Measurements from ENCODE around the gene EFNA5. TPM values are rescaled to one million over a fixed set of nuclear protein-coding genes. Genes with fewer than 3 reads are reported as not detected.

Gene EFNA5
- total RNA-seq, 1 donor from 2014 or later = 40.9 TPM

DNA sequence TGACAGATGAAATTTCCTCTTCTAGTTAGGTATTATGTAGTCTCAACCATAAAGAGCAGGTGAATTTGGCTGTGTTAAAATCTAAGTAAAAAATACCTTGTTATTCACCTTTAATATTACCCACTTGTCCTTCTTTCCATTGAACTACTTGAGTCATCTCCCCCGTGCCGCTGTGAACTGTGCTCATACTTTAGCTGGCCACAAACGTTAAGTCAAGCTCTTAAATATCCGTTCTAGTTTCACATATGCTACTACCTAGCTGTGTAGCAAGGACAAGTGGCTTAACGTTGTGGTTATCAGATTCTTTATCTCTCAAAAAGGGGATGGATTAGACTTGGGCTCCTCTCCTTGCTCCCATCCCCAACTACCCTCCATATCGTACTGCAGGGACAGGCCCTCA, 110.4 kb downstream of the EFNA5 start:
- intact Hi-C loops (cut with DNase I) = no loop called here

GRCh38 chr5:107558823-107559375, 111.8 kb downstream of the EFNA5 start:
- no peak for DNase-seq (ENCODE audit: low spot score)
- intact Hi-C loops (cut with DNase I) = loop anchor here (5.0 kb wide), 1 partner anchor 113 kb away; the partner anchor contains the start of gene EFNA5

More for the DNA sequence above, 110.4 kb downstream of the EFNA5 start:
- no peak for DNase-seq (ENCODE audit: low spot score)

- peak; percentile 76 for DNase-seq (ENCODE audit: low spot score)
- intact Hi-C loops (cut with DNase I) = loop anchor here (5.0 kb wide), 1 partner anchor 115 kb away; the partner anchor contains the start of gene EFNA5
Measured at GRCh38 chr5:107557051-107557658, 113.6 kb downstream of the EFNA5 start.

- intact Hi-C loops (cut with DNase I) = loop anchor here (5.0 kb wide), 1 partner anchor 116 kb away; the partner anchor contains the start of gene EFNA5
Measured at GRCh38 chr5:107556575-107556974, 114.2 kb downstream of the EFNA5 start.

GRCh38 chr5:107555425-107556090, 115.2 kb downstream of the EFNA5 start:
- DNase-seq (ENCODE audit: low spot score) = no peak
- intact Hi-C loops (cut with DNase I) = loop anchor here (5.0 kb wide), 1 partner anchor 117 kb away; the partner anchor contains the start of gene EFNA5

More at GRCh38 chr5:107556575-107556974, 114.2 kb downstream of the EFNA5 start:
- DNase-seq (ENCODE audit: low spot score) = no peak

DNA sequence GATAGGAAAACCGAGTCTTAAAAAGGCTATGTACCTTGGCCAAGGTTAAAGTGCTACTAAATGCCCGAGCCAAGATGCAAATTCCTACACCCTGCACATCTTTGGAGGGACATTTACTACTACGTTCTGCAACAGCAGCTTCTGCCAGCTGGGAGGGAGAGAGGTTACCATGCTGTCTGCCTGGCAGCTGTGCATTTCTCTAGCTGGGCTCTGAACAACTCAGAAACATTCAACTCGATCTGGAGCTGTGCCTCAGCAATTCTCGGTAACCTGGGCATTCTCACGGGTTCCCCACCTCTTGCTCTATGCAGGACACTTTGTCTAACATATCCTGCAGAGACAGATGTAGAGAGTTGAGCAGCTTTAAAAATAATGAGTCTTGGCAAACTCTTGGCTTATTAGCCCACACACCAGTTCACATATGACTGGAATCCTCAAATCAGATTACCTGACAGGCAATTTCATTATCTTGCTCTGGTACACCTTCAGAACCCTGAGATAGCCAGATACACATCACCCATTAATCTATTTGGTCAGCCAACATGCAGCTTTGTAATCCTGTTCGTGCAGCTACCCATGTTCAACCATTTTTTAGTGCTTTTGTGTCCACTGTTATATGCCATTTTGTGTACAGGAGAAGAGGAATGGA, 115.8 kb downstream of the EFNA5 start:
- DNase-seq (ENCODE audit: low spot score) = no peak
- intact Hi-C loops (cut with DNase I) = loop anchor here (5.0 kb wide), 1 partner anchor 117 kb away; the partner anchor contains the start of gene EFNA5

GRCh38 chr5:107553117-107553555, 117.6 kb downstream of the EFNA5 start:
- no peak for DNase-seq (ENCODE audit: low spot score)
- intact Hi-C loops (cut with DNase I) = no loop called here

- DNase-seq (ENCODE audit: low spot score) = no peak
- intact Hi-C loops (cut with DNase I) = no loop called here
Measured at GRCh38 chr5:107551088-107551487, 119.6 kb downstream of the EFNA5 start.

- intact Hi-C loops (cut with DNase I) = loop anchor here (10.0 kb wide), 1 partner anchor 165 kb away; no protein-coding TSS in a partner anchor
- DNase-seq (ENCODE audit: low spot score) = no peak
Measured at GRCh38 chr5:107549567-107549966, 121.2 kb downstream of the EFNA5 start.

DNA sequence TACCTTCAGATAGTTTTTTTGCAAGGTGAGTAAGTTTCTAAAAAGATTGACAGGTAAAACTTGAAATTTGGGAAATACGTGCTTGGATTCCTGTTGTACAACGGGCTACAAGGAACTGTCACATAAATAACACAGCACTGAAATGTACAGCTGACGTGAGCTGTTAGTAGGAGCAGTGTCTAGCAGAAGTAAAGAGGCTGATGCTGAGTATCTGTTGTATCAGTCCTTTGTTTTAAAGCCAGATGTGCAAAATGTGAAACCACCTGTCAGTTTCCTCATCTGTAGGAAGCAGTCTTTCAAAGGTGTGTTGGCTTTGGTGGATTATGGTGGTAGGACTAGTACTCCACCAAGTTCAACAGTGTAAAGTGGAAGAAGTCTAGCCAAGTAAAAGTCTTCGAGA, 122.3 kb downstream of the EFNA5 start:
- no peak for DNase-seq (ENCODE audit: low spot score)
- intact Hi-C loops (cut with DNase I) = loop anchor here (10.0 kb wide), 1 partner anchor 164 kb away; no protein-coding TSS in a partner anchor

DNA sequence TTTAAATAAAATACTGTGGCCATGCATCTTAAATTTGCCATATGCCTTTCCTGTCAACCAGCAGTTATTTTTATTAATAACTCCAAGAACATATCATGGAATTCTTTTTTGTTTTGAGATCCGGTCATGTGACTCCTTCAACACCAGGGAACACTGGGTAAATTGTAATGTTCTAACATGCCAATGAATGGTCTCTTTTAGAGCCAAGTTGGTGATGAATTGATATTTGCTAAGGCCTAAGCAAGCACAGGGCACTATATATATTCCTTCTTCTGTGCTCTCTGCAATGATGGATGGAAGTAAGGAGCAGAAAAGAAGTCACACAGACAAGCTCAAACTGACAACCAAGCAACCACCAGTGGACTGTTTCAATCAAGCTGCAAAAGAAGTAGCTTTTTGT, 124.0 kb downstream of the EFNA5 start:
- intact Hi-C loops (cut with DNase I) = loop anchor here (10.0 kb wide), 1 partner anchor 162 kb away; no protein-coding TSS in a partner anchor
- DNase-seq (ENCODE audit: low spot score) = no peak

- intact Hi-C loops (cut with DNase I) = loop anchor here (10.0 kb wide), 1 partner anchor 161 kb away; no protein-coding TSS in a partner anchor
- DNase-seq (ENCODE audit: low spot score) = no peak
Measured at GRCh38 chr5:107545486-107545885, 125.3 kb downstream of the EFNA5 start.

DNA sequence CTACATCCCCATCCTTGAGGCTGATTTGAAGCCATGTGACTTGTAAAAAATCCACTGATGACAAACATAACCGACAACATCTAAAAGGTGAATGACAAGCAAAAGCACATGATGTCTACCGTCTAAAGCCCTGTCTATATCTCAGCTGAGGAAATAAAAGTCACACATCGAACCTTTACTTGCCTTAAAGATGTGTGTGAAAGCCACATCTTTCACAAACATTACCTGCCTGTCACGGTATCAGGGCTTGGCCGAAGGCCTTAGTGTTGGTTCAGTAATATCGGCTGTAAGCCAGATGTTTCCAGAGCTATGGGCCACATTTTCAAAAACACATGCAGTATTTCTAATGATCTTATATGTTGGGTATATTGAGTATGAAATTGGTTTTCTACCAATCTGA, 125.8 kb downstream of the EFNA5 start:
- intact Hi-C loops (cut with DNase I) = loop anchor here (5.0 to 10.0 kb wide), 2 partner anchors 127 to 160 kb away; partner anchors contain the start of gene EFNA5
- no peak for DNase-seq (ENCODE audit: low spot score)

DNA sequence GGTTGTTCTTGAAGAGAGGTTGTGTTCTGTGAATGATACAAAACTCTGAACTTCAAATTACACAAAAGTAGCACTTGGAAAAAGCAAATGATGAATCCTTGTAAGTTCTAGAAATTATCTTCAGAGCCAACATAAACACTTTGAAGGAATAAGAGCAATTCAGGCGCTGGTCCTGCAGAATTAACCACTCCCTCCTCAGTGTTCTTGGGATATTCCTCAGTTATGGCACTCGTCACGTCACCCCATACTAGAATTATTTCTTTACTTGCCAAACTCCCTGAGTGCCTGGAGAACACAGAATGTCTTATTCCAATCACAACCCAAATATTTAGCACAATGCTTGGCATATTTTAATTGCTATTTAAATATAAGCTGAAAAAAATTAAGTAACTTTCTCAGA, 126.3 kb downstream of the EFNA5 start:
- intact Hi-C loops (cut with DNase I) = loop anchor here (5.0 to 10.0 kb wide), 2 partner anchors 128 to 160 kb away; partner anchors contain the start of gene EFNA5
- no peak for DNase-seq (ENCODE audit: low spot score)

DNA sequence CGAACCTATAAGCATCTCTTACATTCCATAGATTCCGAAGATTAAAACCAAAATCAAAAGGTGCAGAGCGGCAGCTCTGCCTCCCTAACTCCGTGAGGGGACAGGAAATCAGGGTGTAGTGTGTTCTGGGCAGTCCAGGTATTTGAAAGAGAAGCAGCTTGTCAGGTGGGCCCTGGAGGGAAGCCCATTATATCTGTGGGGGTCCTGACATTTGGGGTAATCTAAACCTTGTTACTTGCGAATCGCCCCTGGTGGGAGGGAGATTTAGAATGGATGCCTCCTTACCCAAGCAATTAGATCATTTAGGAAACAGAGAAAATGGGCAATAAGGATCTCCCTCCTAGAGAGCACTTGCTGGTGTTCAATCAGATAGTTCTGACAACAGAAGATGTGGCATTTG, 126.9 kb downstream of the EFNA5 start:
- intact Hi-C loops (cut with DNase I) = loop anchor here (5.0 to 10.0 kb wide), 2 partner anchors 128 to 159 kb away; partner anchors contain the start of gene EFNA5
- no peak for DNase-seq (ENCODE audit: low spot score)

DNA sequence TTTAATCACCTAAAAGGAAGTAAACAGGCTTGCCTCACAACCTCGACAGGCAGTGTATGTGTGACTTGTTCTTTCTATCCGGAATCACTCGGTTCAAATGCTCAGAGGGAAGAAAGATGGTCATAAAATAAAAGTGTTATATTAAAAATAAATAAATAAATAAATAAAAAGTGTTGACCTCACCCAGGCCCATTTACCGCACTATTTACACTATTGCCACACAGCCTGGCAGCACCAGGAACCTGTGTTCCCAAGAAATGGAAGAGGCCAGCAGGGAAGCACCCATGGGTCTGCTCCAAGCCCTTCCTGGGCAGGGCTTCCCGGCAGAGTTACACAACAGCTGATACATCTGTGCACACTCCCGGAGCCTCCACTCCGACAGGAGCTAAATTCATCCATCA, 127.9 kb downstream of the EFNA5 start:
- intact Hi-C loops (cut with DNase I) = loop anchor here (5.0 to 10.0 kb wide), 2 partner anchors 129 to 158 kb away; partner anchors contain the start of gene EFNA5
- peak; percentile 85 for DNase-seq (ENCODE audit: low spot score)

GRCh38 chr5:107542428-107542827, 128.3 kb downstream of the EFNA5 start:
- no peak for DNase-seq (ENCODE audit: low spot score)
- intact Hi-C loops (cut with DNase I) = loop anchor here (5.0 to 10.0 kb wide), 2 partner anchors 130 to 158 kb away; partner anchors contain the start of gene EFNA5

DNA sequence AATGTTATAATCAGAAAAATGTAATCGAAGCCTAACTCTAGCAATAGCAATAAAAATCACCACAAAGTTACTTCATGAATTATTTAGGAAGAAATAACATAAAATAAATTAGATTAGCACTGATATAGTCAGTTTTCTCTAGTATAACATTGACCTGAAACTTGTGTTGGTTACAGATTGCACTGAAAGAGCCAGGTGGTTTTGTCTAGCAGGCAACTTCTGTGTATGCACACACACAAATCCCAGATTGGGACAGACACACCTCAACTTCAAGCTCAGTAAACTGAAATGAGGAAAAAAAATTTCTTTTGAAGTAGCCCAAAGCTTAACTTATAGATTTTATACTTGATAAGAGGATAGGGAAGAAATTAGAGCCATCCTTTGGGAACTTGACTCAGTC, 129.3 kb downstream of the EFNA5 start:
- no peak for DNase-seq (ENCODE audit: low spot score)
- intact Hi-C loops (cut with DNase I) = loop anchor here (5.0 to 10.0 kb wide), 2 partner anchors 131 to 157 kb away; partner anchors contain the start of gene EFNA5

DNA sequence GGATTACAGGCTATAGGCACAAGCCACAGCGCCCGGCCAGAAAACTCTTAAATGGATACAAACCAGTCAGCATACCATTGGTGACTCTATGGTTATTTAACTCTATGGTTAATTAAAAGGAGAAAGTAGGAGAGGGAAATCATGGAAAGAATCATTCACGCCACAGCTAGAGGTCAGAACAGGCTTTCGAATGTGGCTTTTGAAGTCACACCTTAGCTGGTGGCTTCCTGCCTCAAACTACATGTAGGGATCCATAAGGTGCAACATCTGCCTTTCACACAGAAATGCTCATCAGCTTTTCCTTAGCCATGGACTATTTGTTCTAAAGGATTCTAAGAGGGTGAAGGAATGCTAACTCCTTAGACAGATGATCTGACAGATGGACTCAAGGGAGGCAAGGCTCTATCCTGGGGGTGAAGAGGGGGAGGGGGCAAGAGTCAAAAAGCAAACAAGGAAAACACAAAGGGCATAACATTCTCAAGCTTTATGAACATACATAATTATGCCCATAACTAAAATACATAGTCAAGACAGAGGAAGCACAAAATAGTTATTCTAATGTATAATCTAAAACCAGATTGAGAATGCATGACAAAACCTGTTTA, 130.9 kb downstream of the EFNA5 start:
- intact Hi-C loops (cut with DNase I) = loop anchor here (5.0 to 10.0 kb wide), 3 partner anchors 125 to 155 kb away; partner anchors contain the start of gene EFNA5
- DNase-seq (ENCODE audit: low spot score) = no peak

All from cardiac septum (tissue), 1 donor.